Liver (tissue), 9 donors: ENCODE data around the gene JAG1. TPM values are rescaled to one million over a fixed set of nuclear protein-coding genes. Genes with fewer than 3 reads are reported as not detected.

Source experiments
- DNase-seq: peaks from one replicate; pipeline ENCODE4 v3.0.0-alpha.2; 2017; ENCODE audit warnings: low spot score
- H3K27ac ChIP-seq, 2 donors: one replicate each; pipeline ENCODE4 v1.7.0; 2013; ENCODE audit warnings: inconsistent platforms in 2 of 2, low read length in 2 of 2, control low read depth in 1 of 2, low read depth in 1 of 2, mild to moderate bottlenecking in 1 of 2
- H3K27me3 ChIP-seq, 4 donors: one replicate each; pipeline versions ENCODE4 v1.6.1 to v1.7.0; 2013; ENCODE audit warnings: low read length in 3 of 4, inconsistent platforms in 1 of 4, mild to moderate bottlenecking in 1 of 4, moderate library complexity in 1 of 4; ENCODE audit not compliant: control insufficient read depth in 4 of 4, insufficient read depth in 4 of 4
- H3K36me3 ChIP-seq, 4 donors: one replicate each; pipeline versions ENCODE4 v1.6.1 to v1.7.0; 2013; ENCODE audit warnings: low read length in 3 of 4, mild to moderate bottlenecking in 3 of 4, low read depth in 1 of 4, moderate library complexity in 1 of 4; ENCODE audit not compliant: control insufficient read depth in 4 of 4, insufficient read depth in 3 of 4
- H3K4me1 ChIP-seq, 4 donors: one replicate each; pipeline versions ENCODE4 v1.6.1 to v1.7.0; 2013; ENCODE audit warnings: low read length in 3 of 4, mild to moderate bottlenecking in 3 of 4, moderate library complexity in 1 of 4; ENCODE audit not compliant: control insufficient read depth in 4 of 4, insufficient read depth in 4 of 4
- H3K4me3 ChIP-seq, 3 donors: one replicate each; pipeline versions ENCODE4 v1.6.1 to v1.7.0; 2013; ENCODE audit warnings: low read length in 3 of 3, control low read depth in 1 of 3, low read depth in 1 of 3, mild to moderate bottlenecking in 1 of 3
- H3K9ac ChIP-seq, 2 donors: one replicate each; pipeline ENCODE4 v1.7.0; 2013; ENCODE audit warnings: low read length in 2 of 2, mild to moderate bottlenecking in 2 of 2, moderate library complexity in 2 of 2, control low read depth in 1 of 2, low read depth in 1 of 2
- H3K9me3 ChIP-seq, 4 donors: one replicate each; pipeline versions ENCODE4 v1.6.1 to v1.7.0; 2013; ENCODE audit warnings: low read length in 3 of 4; ENCODE audit not compliant: control insufficient read depth in 4 of 4
- FOXA2 ChIP-seq: IDR thresholded peaks from 2 replicates; pipeline ENCODE4 v1.6.1; 2016; ENCODE audit warnings: antibody characterized with exemption
- GABPA ChIP-seq, 2 donors: IDR thresholded peaks in 1 of 2; conservative IDR thresholded peaks in 1 of 2; 2 replicates each; pipeline ENCODE4 v1.6.1; 2016; ENCODE audit warnings: antibody characterized with exemption in 2 of 2, mild to moderate bottlenecking in 1 of 2, moderate library complexity in 1 of 2
- HNF4A ChIP-seq, 2 donors: conservative IDR thresholded peaks; 2 replicates each; pipeline ENCODE4 v1.6.1; 2016; ENCODE audit warnings: antibody characterized with exemption in 2 of 2, mild to moderate bottlenecking in 2 of 2
- HNF4G ChIP-seq: IDR thresholded peaks from 2 replicates; pipeline ENCODE4 v1.6.1; 2016; ENCODE audit warnings: antibody characterized with exemption
- RAD21 ChIP-seq, 2 donors: IDR thresholded peaks; 2 replicates each; pipeline ENCODE4 v1.6.1; 2016; ENCODE audit warnings: antibody characterized with exemption in 2 of 2, mild to moderate bottlenecking in 2 of 2
- RXRA ChIP-seq, 2 donors: IDR thresholded peaks; 2 replicates each; pipeline ENCODE4 v1.6.1; 2017 to 2018; ENCODE audit warnings: antibody characterized with exemption in 2 of 2, mild to moderate bottlenecking in 1 of 2
- SP1 ChIP-seq: IDR thresholded peaks from 2 replicates; pipeline ENCODE4 v1.6.1; 2018; ENCODE audit warnings: antibody characterized with exemption, mild to moderate bottlenecking
- TAF1 ChIP-seq: conservative IDR thresholded peaks from 2 replicates; pipeline ENCODE4 v1.6.1; 2016; ENCODE audit warnings: antibody characterized with exemption, mild to moderate bottlenecking
- YY1 ChIP-seq: IDR thresholded peaks from 2 replicates; pipeline ENCODE4 v1.6.1; 2016; ENCODE audit warnings: antibody characterized with exemption, mild to moderate bottlenecking
- ZBTB33 ChIP-seq: IDR thresholded peaks from 2 replicates; pipeline ENCODE4 v1.6.1; 2016; ENCODE audit warnings: antibody characterized with exemption
- WGBS: extraction: QIAGEN DNeasy Blood & Tissue Kit; methylation state at CpG from one replicate; pipeline ENCODE4 v1.1.7; 2013; 5-methylcytosine and 5-hydroxymethylcytosine counted together
- polyA plus RNA-seq, 2 donors: library from polyadenylated mRNA; stranded (reverse) in 1 of 2; unstranded in 1 of 2; fragments of 200-250 nt in 1 of 2; fragments of >200 nt in 1 of 2; fragmentation: Nextera tagmentation in 1 of 2; extraction: Ambion mirVana in 1 of 2; gene quantifications; one replicate each; pipeline versions ENCODE4 v1.2.1 to v1.2.3, GENCODE V29; 2013 to 2015
- total RNA-seq, 2 donors: library from RNA; depleted of rRNA; stranded (reverse); fragments of >200 nt; gene quantifications; one replicate each; pipeline ENCODE4 v1.2.3, GENCODE V29; 2014
- TF ChIP-seq, protein P1 (sequence below): IDR thresholded peaks from 2 replicates; pipeline ENCODE4 v1.6.1; 2016; ENCODE audit warnings: antibody characterized with exemption
- TF ChIP-seq, protein P2 (sequence below): IDR thresholded peaks from 2 replicates; pipeline ENCODE4 v1.6.1; 2016; ENCODE audit warnings: antibody characterized with exemption, mild to moderate bottlenecking
- TF ChIP-seq, protein P3 (sequence below): IDR thresholded peaks from 2 replicates; pipeline ENCODE4 v1.6.1; 2016; ENCODE audit warnings: antibody characterized with exemption
- donor health status: healthy.
- donor health status: healthy.
- donor health status: healthy.
- donor health status: healthy.
- donor health status: healthy.

Gene JAG1
- total and polyA plus RNA-seq, 4 donors = 1.8 to 16.6 (median 4.6) TPM

- H3K36me3 ChIP-seq = no peaks in the 10 kb centered on the region
- no peaks in the 10 kb centered on the region for H3K27me3 ChIP-seq
- H3K4me1 ChIP-seq = peaks cover 10 to 39% (median 33%) of the 10 kb centered on the region in 4 donors
- no peak overlapping the region for H3K9ac ChIP-seq
- no peak overlapping the region for H3K27ac ChIP-seq
- peaks cover 0 to 2% (median 0%) of the 10 kb centered on the region in 4 donors for H3K9me3 ChIP-seq
- no peak overlapping the region for H3K4me3 ChIP-seq
- 88% methylated on average over 1 of the region's 1 CpG for WGBS
- TF ChIP-seq GABPA (IDR thresholded peaks at IDR 0.05 in 1 of 2, conservative IDR thresholded peaks at IDR 0.05 in 1 of 2) = no peak
- TF ChIP-seq YY1 = no peak
- TF ChIP-seq, protein P1, sequence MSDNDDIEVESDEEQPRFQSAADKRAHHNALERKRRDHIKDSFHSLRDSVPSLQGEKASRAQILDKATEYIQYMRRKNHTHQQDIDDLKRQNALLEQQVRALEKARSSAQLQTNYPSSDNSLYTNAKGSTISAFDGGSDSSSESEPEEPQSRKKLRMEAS = no peak
- no peak for TF ChIP-seq HNF4A (conservative IDR thresholded peaks at IDR 0.05)
- TF ChIP-seq FOXA2 = no peak
- TF ChIP-seq HNF4G = no peak
- no peak for TF ChIP-seq TAF1
- no peak for TF ChIP-seq RXRA (IDR thresholded peaks at IDR 0.05)
- TF ChIP-seq RAD21 (IDR thresholded peaks at IDR 0.05) = no peak
- TF ChIP-seq, protein P2, sequence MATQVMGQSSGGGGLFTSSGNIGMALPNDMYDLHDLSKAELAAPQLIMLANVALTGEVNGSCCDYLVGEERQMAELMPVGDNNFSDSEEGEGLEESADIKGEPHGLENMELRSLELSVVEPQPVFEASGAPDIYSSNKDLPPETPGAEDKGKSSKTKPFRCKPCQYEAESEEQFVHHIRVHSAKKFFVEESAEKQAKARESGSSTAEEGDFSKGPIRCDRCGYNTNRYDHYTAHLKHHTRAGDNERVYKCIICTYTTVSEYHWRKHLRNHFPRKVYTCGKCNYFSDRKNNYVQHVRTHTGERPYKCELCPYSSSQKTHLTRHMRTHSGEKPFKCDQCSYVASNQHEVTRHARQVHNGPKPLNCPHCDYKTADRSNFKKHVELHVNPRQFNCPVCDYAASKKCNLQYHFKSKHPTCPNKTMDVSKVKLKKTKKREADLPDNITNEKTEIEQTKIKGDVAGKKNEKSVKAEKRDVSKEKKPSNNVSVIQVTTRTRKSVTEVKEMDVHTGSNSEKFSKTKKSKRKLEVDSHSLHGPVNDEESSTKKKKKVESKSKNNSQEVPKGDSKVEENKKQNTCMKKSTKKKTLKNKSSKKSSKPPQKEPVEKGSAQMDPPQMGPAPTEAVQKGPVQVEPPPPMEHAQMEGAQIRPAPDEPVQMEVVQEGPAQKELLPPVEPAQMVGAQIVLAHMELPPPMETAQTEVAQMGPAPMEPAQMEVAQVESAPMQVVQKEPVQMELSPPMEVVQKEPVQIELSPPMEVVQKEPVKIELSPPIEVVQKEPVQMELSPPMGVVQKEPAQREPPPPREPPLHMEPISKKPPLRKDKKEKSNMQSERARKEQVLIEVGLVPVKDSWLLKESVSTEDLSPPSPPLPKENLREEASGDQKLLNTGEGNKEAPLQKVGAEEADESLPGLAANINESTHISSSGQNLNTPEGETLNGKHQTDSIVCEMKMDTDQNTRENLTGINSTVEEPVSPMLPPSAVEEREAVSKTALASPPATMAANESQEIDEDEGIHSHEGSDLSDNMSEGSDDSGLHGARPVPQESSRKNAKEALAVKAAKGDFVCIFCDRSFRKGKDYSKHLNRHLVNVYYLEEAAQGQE = no peak
- TF ChIP-seq ZBTB33 = no peak
- DNase-seq = no peak
Measured at GRCh38 chr20:10707791-10708190, 34.0 kb upstream of the JAG1 start.

DNA sequence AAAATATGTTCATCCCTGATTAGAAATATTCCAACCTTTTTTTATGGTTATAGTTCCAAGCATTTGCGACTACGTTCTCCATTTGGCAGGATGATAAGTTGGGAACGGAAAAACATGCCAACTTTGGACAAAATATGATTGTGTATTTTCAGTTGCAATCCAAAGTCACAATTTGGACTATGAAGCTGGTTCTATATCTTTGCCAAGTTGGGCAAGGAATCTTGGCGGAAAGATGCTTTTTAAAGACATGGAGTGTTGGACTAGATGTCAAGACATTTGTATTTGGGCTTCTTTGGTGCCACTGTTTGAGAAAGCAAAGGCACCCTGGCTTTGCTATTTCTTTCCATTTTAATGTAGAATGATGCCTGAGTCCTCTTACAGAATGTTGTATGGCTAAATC is 33.3 kb upstream of the JAG1 start:
- Histone ChIP-seq H3K4me1 (peaks cover 10 to 38% (median 30%) of the 10 kb centered on the region in 4 donors), H3K27me3 (no peaks in the 10 kb centered on the region), H3K27ac (no peak overlapping the region), H3K4me3 (no peak overlapping the region), H3K9ac (no peak overlapping the region), H3K9me3 (peaks cover 0 to 2% (median 0%) of the 10 kb centered on the region in 4 donors), H3K36me3 (no peaks in the 10 kb centered on the region)
- DNase-seq = no peak
- TF ChIP-seq GABPA (IDR thresholded peaks at IDR 0.05 in 1 of 2, conservative IDR thresholded peaks at IDR 0.05 in 1 of 2) = no peak
- WGBS = 84% methylated on average over 4 of the region's 4 CpGs

DNA sequence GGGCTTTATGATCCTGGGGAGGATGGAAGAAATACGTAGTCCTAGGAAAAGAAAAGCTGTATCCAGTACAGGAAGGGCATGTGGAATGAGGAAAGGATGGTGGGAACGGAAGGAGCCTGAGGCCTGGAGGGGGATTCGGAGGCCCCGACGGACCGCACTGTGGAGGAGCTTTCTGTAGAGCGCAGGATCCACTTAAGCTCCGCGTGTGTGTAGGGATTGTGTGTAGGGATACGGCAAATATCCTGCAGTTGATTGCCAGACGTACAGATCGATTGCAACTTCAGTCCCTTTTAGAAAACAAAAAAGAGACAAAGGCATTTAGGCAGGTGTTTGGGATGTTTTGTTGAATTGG is 32.6 kb upstream of the JAG1 start:
- Histone ChIP-seq H3K9me3 (peaks cover 0 to 2% (median 0%) of the 10 kb centered on the region in 4 donors), H3K36me3 (no peaks in the 10 kb centered on the region), H3K4me1 (peaks cover 10 to 31% (median 27%) of the 10 kb centered on the region in 4 donors), H3K27ac (no peak overlapping the region), H3K27me3 (no peaks in the 10 kb centered on the region), H3K9ac (no peak overlapping the region), H3K4me3 (no peak overlapping the region)
- WGBS = 98% methylated on average over 12 of the region's 12 CpGs
- TF ChIP-seq, protein P3, sequence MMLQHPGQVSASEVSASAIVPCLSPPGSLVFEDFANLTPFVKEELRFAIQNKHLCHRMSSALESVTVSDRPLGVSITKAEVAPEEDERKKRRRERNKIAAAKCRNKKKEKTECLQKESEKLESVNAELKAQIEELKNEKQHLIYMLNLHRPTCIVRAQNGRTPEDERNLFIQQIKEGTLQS = no peak
- TF ChIP-seq HNF4A (conservative IDR thresholded peaks at IDR 0.05) (no peak), GABPA (IDR thresholded peaks at IDR 0.05 in 1 of 2, conservative IDR thresholded peaks at IDR 0.05 in 1 of 2) (no peak), SP1 (no peak), FOXA2 (no peak)
- no peak for DNase-seq
